A549 (cell line): ENCODE measurements around the gene RNF217. TPM values are rescaled to one million over a fixed set of nuclear protein-coding genes. Genes with fewer than 3 reads are reported as not detected.

Experiments
- ATAC-seq, 2 experiments: fragments of 200-7000 bp in 1 of 2; fragments of >200 bp in 1 of 2; cut with Nextera tagmentation in 1 of 2; cut with Tn5 transposase in 1 of 2; 3 replicates each; pipeline versions ENCODE4 v1.8.0 to v1.9.1; 2018 to 2020; ENCODE audit warnings: mild to moderate bottlenecking in 1 of 2, moderate library complexity in 1 of 2
- CTCF ChIA-PET: fragments of 300-600 bp; sonication (Branson Sonifier 250); formaldehyde crosslinking; extraction: SDS; loops from one replicate; lab custom pipeline; 2021; ENCODE audit warnings: antibody characterized with exemption, inconsistent platforms; lab: Yijun Ruan, JAX
- POLR2A ChIA-PET: fragments of 350-600 bp; formaldehyde crosslinking; extraction: SDS; loops from one replicate; lab custom pipeline; 2021; ENCODE audit warnings: antibody characterized with exemption, inconsistent platforms; lab: Yijun Ruan, JAX
- DNase-seq, 2 experiments: peaks; one replicate each; pipeline versions ENCODE4 v3.0.0 to v3.0.0-alpha.2; 2011 to 2016; ENCODE audit warnings: low read depth in 1 of 2, low spot score in 1 of 2
- FAIRE-seq: peaks from 2 replicates; lab custom pipeline; 2011; peaks lifted over from hg19 to GRCh38; lab: Jason Lieb, UNC
- H3K27ac ChIP-seq, 2 experiments: fragments of >200 bp; sonication (Bioruptor Twin); formaldehyde crosslinking; 3 replicates each; pipeline ENCODE4 v1.5.1; 2016 to 2017
- H3K4me1 ChIP-seq: fragments of >200 bp; sonication (Bioruptor Twin); formaldehyde crosslinking; 3 replicates; pipeline ENCODE4 v1.6.1; 2016
- H3K4me2 ChIP-seq: fragments of >200 bp; sonication (Bioruptor Twin); formaldehyde crosslinking; 3 replicates; pipeline ENCODE4 v1.6.1; 2016
- H3K4me3 ChIP-seq: fragments of >200 bp; sonication (Bioruptor Twin); formaldehyde crosslinking; 3 replicates; pipeline ENCODE4 v1.5.1; 2016
- H3K9me3 ChIP-seq: fragments of >200 bp; sonication (Bioruptor Twin); formaldehyde crosslinking; 3 replicates; pipeline ENCODE4 v1.6.1; 2016
- CEBPB ChIP-seq, 2 experiments: fragments of >200 bp in 1 of 2; sonication (Bioruptor Twin) in 1 of 2; formaldehyde crosslinking in 1 of 2; IDR thresholded peaks; 2 replicates each; pipeline ENCODE4 v1.6.1; 2012 to 2016
- EHF ChIP-seq: fragments of 250-450 bp; sonication (Bioruptor Pico); IDR thresholded peaks from 2 replicates; pipeline ENCODE4 v1.5.0; 2020; ENCODE audit warnings: mild to moderate bottlenecking
- EHMT2 ChIP-seq: fragments of 200-600 bp; sonication (generic); IDR thresholded peaks from 2 replicates; pipeline ENCODE4 v1.6.1; 2016; ENCODE audit warnings: antibody characterized with exemption, low read depth, mild to moderate bottlenecking, moderate library complexity
- FOSB ChIP-seq: fragments of 250-450 bp; sonication (Bioruptor Pico); IDR thresholded peaks from 2 replicates; pipeline ENCODE4 v1.5.0; 2020; ENCODE audit warnings: mild to moderate bottlenecking, moderate library complexity
- HOXB5 ChIP-seq: fragments of 250-450 bp; sonication (Bioruptor Pico); IDR thresholded peaks from 2 replicates; pipeline ENCODE4 v1.5.0; 2020; ENCODE audit warnings: mild to moderate bottlenecking, moderate library complexity
- JUN ChIP-seq, 2 experiments: fragments of >200 bp; sonication (Bioruptor Twin); formaldehyde crosslinking; IDR thresholded peaks; 2 replicates in 1 of 2; 3 replicates in 1 of 2; pipeline ENCODE4 v1.6.1; 2016 to 2017
- JUNB ChIP-seq: fragments of >200 bp; sonication (Bioruptor Twin); formaldehyde crosslinking; IDR thresholded peaks from 2 replicates; pipeline ENCODE4 v1.6.1; 2016
- MAFK ChIP-seq: fragments of 450-650 bp; IDR thresholded peaks from 2 replicates; pipeline ENCODE4 v1.6.1; 2014; ENCODE audit not compliant: partially characterized antibody
- MAZ ChIP-seq: fragments of 150-350 bp; IDR thresholded peaks from 2 replicates; pipeline ENCODE4 v1.6.1; 2014; ENCODE audit warnings: antibody characterized with exemption, low read depth, low read length, borderline replicate concordance
- NR3C1 ChIP-seq: fragments of >200 bp; sonication (Bioruptor Twin); formaldehyde crosslinking; IDR thresholded peaks from 3 replicates; pipeline ENCODE4 v1.6.1; 2017
- POLR2AphosphoS2 ChIP-seq: conservative IDR thresholded peaks from 2 replicates; pipeline ENCODE4 v1.6.1; 2012; ENCODE audit warnings: low read length, improper control_type of control experiment, inconsistent platforms
- RAD21 ChIP-seq, 2 experiments: fragments of >200 bp in 1 of 2; sonication (Bioruptor Twin) in 1 of 2; formaldehyde crosslinking in 1 of 2; IDR thresholded peaks in 1 of 2; conservative IDR thresholded peaks in 1 of 2; 2 replicates in 1 of 2; 3 replicates in 1 of 2; pipeline ENCODE4 v1.6.1; 2012 to 2018; ENCODE audit warnings: inconsistent platforms in 1 of 2
- RCOR1 ChIP-seq: fragments of 150-350 bp; IDR thresholded peaks from 2 replicates; pipeline ENCODE4 v1.6.1; 2014; ENCODE audit warnings: antibody characterized with exemption, low read length, low read depth
- ZNF302 ChIP-seq: fragments of 250-450 bp; sonication (Bioruptor Pico); IDR thresholded peaks from 2 replicates; pipeline ENCODE4 v1.9.0; 2021; ENCODE audit warnings: inconsistent platforms, mild to moderate bottlenecking, moderate library complexity
- ZSCAN20 ChIP-seq: fragments of 250-450 bp; sonication (Bioruptor Pico); IDR thresholded peaks from 2 replicates; pipeline ENCODE4 v1.8.0; 2022; ENCODE audit warnings: mild to moderate bottlenecking, moderate library complexity
- WGBS: methylation state at CpG from one replicate; pipeline ENCODE4 v1.1.6; 2017; ENCODE audit errors: missing lambda C conversion rate; 5-methylcytosine and 5-hydroxymethylcytosine counted together
- polyA plus RNA-seq, 4 experiments: library from polyadenylated mRNA; depleted of rRNA in 3 of 4; stranded (reverse); fragments of >200 nt; fragmentation: RNase III in 1 of 4; extraction: RNeasy Plus Mini Kit Qiagen cat#74134 plus additional on column Dnase treatment in 1 of 4; gene quantifications; 2 replicates in 3 of 4; 3 replicates in 1 of 4; pipeline ENCODE4 v1.2.3, GENCODE V29; 2011 to 2017
- TF ChIP-seq, protein P1 (sequence below): IDR thresholded peaks from 2 replicates; pipeline ENCODE4 v1.6.1; 2012
- TF ChIP-seq, protein P2 (sequence below): IDR thresholded peaks from 2 replicates; pipeline ENCODE4 v1.6.1; 2012
- TF ChIP-seq, protein P3 (sequence below): fragments of >200 bp; sonication (Bioruptor Twin); formaldehyde crosslinking; IDR thresholded peaks from 3 replicates; pipeline ENCODE4 v1.5.1; 2016
- TF ChIP-seq, protein P4 (sequence below): fragments of >200 bp; sonication (Bioruptor Twin); formaldehyde crosslinking; IDR thresholded peaks from 2 replicates; pipeline ENCODE4 v1.6.1; 2016
- TF ChIP-seq, protein P5 (sequence below): fragments of 200-600 bp; sonication (generic); IDR thresholded peaks from 2 replicates; pipeline ENCODE4 v1.6.1; 2016; ENCODE audit warnings: antibody characterized with exemption, mild to moderate bottlenecking, moderate library complexity
- TF ChIP-seq, protein P6 (sequence below): fragments of 250-450 bp; sonication (Bioruptor Pico); IDR thresholded peaks from 2 replicates; pipeline ENCODE4 v1.5.0; 2021; ENCODE audit warnings: mild to moderate bottlenecking, moderate library complexity, borderline replicate concordance
- TF ChIP-seq, protein P7 (sequence below): fragments of 250-450 bp; sonication (Bioruptor Pico); IDR thresholded peaks from 2 replicates; pipeline ENCODE4 v1.5.0; 2020; ENCODE audit warnings: low read depth, mild to moderate bottlenecking, moderate library complexity

Gene RNF217
- polyA plus RNA-seq, 2 of the 4 experiments (the other 2 are of a cell fraction) = 5.7 to 20.0 TPM

DNA sequence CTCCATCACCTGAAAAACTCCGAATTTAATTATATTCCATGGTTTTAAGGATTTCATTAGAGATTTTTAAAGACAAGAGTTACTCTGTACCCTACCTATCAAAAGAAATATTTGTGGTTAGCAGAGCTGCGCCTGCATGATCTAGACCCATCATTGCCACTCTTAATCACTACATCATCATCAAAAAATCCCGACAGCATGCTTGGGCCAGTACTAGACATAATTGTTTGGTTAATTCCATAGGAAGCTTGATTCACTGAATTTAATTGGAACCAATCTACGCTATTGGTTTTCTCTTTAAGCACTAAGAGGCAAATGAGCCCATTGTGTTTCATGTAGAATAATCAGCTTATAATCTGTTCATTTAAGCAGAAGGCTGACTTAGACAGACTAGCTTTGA lies 33.4 kb upstream of the RNF217 start:
- FAIRE-seq = no peak
- no peak for DNase-seq
- no peaks in the 10 kb centered on the region for H3K4me1 ChIP-seq
- ChIA-PET CTCF (interaction anchor here (0.9 to 1.0 kb wide), 2 partner anchors 10 to 34 kb away, joined by 3 read pairs; partner anchors contain the start of gene RNF217), POLR2A (no interaction called here)
- H3K4me3 ChIP-seq = no peak overlapping the region
- WGBS = 78% methylated on average over 4 of the region's 4 CpGs
- H3K9me3 ChIP-seq = no peaks in the 10 kb centered on the region
- no peak for ATAC-seq
- H3K4me2 ChIP-seq = no peak overlapping the region
- TF ChIP-seq HOXB5 (CRISPR knock-in tag) = no peak
- TF ChIP-seq, protein P1, sequence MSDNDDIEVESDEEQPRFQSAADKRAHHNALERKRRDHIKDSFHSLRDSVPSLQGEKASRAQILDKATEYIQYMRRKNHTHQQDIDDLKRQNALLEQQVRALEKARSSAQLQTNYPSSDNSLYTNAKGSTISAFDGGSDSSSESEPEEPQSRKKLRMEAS = no peak
- H3K27ac ChIP-seq = no peak overlapping the region

DNA sequence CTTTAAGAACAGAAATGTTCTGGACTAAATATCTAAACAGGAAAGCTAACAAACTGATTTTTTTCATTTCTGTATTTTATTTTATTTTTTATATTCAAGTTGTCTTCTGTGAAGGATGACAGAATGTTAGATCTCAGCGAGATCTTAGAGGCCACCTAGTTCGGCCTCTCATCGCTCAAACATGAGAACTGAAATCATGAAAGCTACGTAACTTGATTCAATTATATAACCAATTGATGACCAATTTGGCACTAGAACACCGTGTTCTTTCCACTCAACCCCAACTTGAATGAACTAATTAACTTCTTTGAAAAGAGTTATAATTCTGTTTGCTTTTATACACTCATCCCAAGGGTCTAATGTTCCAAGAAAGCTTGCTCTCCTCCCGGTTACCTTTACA lies 24.6 kb upstream of the RNF217 start:
- no peaks in the 10 kb centered on the region for H3K4me1 ChIP-seq
- 82% methylated on average over 6 of the region's 6 CpGs for WGBS

DNA sequence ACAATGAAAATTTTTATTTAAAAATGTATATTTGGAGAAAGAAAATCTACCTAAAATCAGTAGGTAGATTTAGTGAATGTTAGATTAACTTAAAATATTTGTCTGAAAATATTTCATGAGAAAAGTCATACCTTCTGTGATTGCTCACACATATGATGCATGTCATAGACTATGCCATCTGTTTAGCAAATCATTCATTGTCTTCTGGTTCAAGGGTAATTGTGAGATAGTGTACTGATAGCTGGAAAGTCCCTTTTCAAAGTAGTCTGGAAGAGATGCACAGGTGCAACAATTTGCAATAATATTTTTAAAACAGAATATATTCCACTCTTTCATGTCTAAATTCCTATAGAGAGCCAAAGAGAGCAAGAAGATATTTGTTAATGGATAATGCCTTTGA lies 21.0 kb upstream of the RNF217 start:
- CTCF ChIA-PET = no interaction called here
- Histone ChIP-seq H3K9me3 (0 out of 3 replicates have a peak, but pooled peaks cover 5% of the 10 kb centered on the region), H3K4me2 (no peak overlapping the region), H3K4me3 (no peak overlapping the region), H3K27ac (no peak overlapping the region), H3K4me1 (no peaks in the 10 kb centered on the region)
- no peak for FAIRE-seq
- ATAC-seq = no peak
- DNase-seq = no peak
- POLR2A ChIA-PET = no interaction called here
- TF ChIP-seq CEBPB (IDR thresholded peaks at IDR 0.05) (no peak), JUNB (no peak), RCOR1 (no peak)
- TF ChIP-seq, protein P2, sequence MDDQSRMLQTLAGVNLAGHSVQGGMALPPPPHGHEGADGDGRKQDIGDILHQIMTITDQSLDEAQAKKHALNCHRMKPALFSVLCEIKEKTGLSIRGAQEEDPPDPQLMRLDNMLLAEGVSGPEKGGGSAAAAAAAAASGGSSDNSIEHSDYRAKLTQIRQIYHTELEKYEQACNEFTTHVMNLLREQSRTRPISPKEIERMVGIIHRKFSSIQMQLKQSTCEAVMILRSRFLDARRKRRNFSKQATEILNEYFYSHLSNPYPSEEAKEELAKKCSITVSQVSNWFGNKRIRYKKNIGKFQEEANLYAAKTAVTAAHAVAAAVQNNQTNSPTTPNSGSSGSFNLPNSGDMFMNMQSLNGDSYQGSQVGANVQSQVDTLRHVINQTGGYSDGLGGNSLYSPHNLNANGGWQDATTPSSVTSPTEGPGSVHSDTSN = no peak
- TF ChIP-seq, protein P3, sequence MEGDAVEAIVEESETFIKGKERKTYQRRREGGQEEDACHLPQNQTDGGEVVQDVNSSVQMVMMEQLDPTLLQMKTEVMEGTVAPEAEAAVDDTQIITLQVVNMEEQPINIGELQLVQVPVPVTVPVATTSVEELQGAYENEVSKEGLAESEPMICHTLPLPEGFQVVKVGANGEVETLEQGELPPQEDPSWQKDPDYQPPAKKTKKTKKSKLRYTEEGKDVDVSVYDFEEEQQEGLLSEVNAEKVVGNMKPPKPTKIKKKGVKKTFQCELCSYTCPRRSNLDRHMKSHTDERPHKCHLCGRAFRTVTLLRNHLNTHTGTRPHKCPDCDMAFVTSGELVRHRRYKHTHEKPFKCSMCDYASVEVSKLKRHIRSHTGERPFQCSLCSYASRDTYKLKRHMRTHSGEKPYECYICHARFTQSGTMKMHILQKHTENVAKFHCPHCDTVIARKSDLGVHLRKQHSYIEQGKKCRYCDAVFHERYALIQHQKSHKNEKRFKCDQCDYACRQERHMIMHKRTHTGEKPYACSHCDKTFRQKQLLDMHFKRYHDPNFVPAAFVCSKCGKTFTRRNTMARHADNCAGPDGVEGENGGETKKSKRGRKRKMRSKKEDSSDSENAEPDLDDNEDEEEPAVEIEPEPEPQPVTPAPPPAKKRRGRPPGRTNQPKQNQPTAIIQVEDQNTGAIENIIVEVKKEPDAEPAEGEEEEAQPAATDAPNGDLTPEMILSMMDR = no peak
- TF ChIP-seq, protein P4, sequence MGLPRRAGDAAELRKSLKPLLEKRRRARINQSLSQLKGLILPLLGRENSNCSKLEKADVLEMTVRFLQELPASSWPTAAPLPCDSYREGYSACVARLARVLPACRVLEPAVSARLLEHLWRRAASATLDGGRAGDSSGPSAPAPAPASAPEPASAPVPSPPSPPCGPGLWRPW = no peak
- TF ChIP-seq, protein P5, sequence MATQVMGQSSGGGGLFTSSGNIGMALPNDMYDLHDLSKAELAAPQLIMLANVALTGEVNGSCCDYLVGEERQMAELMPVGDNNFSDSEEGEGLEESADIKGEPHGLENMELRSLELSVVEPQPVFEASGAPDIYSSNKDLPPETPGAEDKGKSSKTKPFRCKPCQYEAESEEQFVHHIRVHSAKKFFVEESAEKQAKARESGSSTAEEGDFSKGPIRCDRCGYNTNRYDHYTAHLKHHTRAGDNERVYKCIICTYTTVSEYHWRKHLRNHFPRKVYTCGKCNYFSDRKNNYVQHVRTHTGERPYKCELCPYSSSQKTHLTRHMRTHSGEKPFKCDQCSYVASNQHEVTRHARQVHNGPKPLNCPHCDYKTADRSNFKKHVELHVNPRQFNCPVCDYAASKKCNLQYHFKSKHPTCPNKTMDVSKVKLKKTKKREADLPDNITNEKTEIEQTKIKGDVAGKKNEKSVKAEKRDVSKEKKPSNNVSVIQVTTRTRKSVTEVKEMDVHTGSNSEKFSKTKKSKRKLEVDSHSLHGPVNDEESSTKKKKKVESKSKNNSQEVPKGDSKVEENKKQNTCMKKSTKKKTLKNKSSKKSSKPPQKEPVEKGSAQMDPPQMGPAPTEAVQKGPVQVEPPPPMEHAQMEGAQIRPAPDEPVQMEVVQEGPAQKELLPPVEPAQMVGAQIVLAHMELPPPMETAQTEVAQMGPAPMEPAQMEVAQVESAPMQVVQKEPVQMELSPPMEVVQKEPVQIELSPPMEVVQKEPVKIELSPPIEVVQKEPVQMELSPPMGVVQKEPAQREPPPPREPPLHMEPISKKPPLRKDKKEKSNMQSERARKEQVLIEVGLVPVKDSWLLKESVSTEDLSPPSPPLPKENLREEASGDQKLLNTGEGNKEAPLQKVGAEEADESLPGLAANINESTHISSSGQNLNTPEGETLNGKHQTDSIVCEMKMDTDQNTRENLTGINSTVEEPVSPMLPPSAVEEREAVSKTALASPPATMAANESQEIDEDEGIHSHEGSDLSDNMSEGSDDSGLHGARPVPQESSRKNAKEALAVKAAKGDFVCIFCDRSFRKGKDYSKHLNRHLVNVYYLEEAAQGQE = no peak

More for the DNA sequence above, 24.6 kb upstream of the RNF217 start:
- ChIA-PET CTCF (no interaction called here), POLR2A (no interaction called here)
- DNase-seq (no peak), FAIRE-seq (no peak), ATAC-seq (no peak)
- H3K4me2 ChIP-seq = no peak overlapping the region
- H3K4me3 ChIP-seq = no peak overlapping the region
- no peak overlapping the region for H3K27ac ChIP-seq
- H3K9me3 ChIP-seq = no peaks in the 10 kb centered on the region
- no peak for TF ChIP-seq MAZ
- no peak for TF ChIP-seq RCOR1
- no peak for TF ChIP-seq EHF (CRISPR knock-in tag)
- no peak for TF ChIP-seq EHMT2
- no peak for TF ChIP-seq FOSB (CRISPR knock-in tag)
- TF ChIP-seq, protein P6, sequence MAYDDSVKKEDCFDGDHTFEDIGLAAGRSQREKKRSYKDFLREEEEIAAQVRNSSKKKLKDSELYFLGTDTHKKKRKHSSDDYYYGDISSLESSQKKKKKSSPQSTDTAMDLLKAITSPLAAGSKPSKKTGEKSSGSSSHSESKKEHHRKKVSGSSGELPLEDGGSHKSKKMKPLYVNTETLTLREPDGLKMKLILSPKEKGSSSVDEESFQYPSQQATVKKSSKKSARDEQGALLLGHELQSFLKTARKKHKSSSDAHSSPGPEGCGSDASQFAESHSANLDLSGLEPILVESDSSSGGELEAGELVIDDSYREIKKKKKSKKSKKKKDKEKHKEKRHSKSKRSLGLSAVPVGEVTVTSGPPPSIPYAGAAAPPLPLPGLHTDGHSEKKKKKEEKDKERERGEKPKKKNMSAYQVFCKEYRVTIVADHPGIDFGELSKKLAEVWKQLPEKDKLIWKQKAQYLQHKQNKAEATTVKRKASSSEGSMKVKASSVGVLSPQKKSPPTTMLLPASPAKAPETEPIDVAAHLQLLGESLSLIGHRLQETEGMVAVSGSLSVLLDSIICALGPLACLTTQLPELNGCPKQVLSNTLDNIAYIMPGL (CRISPR knock-in tag) = no peak
- TF ChIP-seq, protein P5 = no peak
- no peak for TF ChIP-seq JUN (IDR thresholded peaks at IDR 0.05)
- TF ChIP-seq, protein P7, sequence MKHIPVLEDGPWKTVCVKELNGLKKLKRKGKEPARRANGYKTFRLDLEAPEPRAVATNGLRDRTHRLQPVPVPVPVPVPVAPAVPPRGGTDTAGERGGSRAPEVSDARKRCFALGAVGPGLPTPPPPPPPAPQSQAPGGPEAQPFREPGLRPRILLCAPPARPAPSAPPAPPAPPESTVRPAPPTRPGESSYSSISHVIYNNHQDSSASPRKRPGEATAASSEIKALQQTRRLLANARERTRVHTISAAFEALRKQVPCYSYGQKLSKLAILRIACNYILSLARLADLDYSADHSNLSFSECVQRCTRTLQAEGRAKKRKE = no peak
- no peak for TF ChIP-seq POLR2AphosphoS2
- TF ChIP-seq RAD21 (conservative IDR thresholded peaks at IDR 0.05 in 1 of 2, IDR thresholded peaks at IDR 0.05 in 1 of 2) = no peak
- no peak for TF ChIP-seq MAFK
- no peak for TF ChIP-seq NR3C1
- TF ChIP-seq ZSCAN20 = no peak
- no peak for TF ChIP-seq ZNF302 (CRISPR knock-in tag)
